ENCODE results near the gene RADX. TPM values are rescaled to one million over a fixed set of nuclear protein-coding genes. Genes with fewer than 3 reads are reported as not detected.
A peak's percentile ranks its signal among the peaks of the same experiment; 100 is the strongest.

RADX gene
- total RNA-seq, 1 donor, result 7.5 TPM

DNA sequence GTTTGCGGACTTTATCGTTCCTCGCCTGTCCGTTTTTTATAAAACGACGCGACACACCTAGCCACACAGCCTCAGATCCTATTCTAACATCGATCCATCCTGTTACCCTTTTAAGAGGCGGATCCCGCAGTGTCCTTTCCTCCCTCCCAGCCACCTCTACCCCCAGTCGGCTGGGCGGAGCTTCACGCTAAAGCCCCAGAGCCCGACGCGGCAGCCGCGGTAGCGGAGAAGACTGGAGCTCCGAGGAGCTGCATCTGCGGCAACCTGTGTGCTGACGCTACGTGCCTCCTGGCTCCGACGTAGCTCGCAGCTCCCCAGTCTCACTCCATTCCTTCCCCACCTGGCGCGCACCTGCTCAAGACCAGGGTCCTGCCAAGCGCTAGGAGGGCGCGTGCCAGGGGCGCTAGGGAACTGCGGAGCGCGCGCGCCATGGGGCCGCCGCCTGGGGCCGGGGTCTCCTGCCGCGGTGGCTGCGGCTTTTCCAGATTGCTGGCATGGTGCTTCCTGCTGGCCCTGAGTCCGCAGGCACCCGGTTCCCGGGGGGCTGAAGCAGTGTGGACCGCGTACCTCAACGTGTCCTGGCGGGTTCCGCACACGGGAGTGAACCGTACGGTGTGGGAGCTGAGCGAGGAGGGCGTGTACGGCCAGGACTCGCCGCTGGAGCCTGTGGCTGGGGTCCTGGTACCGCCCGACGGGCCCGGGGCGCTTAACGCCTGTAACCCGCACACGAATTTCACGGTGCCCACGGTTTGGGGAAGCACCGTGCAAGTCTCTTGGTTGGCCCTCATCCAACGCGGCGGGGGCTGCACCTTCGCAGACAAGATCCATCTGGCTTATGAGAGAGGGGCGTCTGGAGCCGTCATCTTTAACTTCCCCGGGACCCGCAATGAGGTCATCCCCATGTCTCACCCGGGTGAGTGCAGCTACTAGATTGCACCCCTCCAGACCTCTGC, 115.0 kb downstream of the RADX start, which contains the start of gene RNF128:
Gene RNF128, plus strand, starts transcription at position 217 of the 953 bp plus-strand sequence. Its CDS starts 213 bp downstream, at position 430.
- DNase-seq (ENCODE audit: low read depth), result peak; percentile 40
- peak within 1 kb of the TSS; percentile 75 for H3K4me3 ChIP-seq (ENCODE audit: low read depth, low read length)
- TF ChIP-seq, protein P1, sequence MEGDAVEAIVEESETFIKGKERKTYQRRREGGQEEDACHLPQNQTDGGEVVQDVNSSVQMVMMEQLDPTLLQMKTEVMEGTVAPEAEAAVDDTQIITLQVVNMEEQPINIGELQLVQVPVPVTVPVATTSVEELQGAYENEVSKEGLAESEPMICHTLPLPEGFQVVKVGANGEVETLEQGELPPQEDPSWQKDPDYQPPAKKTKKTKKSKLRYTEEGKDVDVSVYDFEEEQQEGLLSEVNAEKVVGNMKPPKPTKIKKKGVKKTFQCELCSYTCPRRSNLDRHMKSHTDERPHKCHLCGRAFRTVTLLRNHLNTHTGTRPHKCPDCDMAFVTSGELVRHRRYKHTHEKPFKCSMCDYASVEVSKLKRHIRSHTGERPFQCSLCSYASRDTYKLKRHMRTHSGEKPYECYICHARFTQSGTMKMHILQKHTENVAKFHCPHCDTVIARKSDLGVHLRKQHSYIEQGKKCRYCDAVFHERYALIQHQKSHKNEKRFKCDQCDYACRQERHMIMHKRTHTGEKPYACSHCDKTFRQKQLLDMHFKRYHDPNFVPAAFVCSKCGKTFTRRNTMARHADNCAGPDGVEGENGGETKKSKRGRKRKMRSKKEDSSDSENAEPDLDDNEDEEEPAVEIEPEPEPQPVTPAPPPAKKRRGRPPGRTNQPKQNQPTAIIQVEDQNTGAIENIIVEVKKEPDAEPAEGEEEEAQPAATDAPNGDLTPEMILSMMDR (IDR thresholded peaks at IDR 0.05; ENCODE audit: insufficient read depth, low read length), result no peak

- peak; percentile 25 for DNase-seq (ENCODE audit: low read depth)
- TF ChIP-seq, protein P1 (IDR thresholded peaks at IDR 0.05; ENCODE audit: insufficient read depth, low read length), result no peak
- no peak overlapping the region for H3K4me3 ChIP-seq (ENCODE audit: low read depth, low read length)
These were observed 116.6 kb downstream of the RADX start for GRCh38 chrX:106728337-106728736.

Small RNA genes within 50 kb of the gene (small RNA-seq; reads per million reads assigned to genes)
- gene AL590808.1, result not detected
- gene MIR548AN, result not detected

Other genes starting within 250 kb of the RADX start
- 0.82 and 12.6 TPM in 2 replicates for gene RNF128, start 114.7 kb downstream of the RADX start, total RNA-seq (ENCODE audit: low replicate concordance)
- 17.1 and 17.3 TPM in 2 replicates for gene TBC1D8B, start 190.7 kb downstream of the RADX start, total RNA-seq (ENCODE audit: low replicate concordance)

Measured in fibroblast of the aortic adventitia (primary cell).